Retinal pigment epithelial cell (primary cell): ENCODE measurements around the gene MYPN.

Experiments used
- DNase-seq: peaks from one replicate; pipeline ENCODE4 v3.0.0-alpha.2; 2010; ENCODE audit warnings: low read depth
- H3K4me3 ChIP-seq: 2 replicates; pipeline ENCODE4 v1.5.1; 2011; ENCODE audit warnings: mild to moderate bottlenecking, low read length, control low read depth, moderate library complexity
- CTCF ChIP-seq: conservative IDR thresholded peaks from 2 replicates; pipeline ENCODE4 v1.5.1; 2011; ENCODE audit warnings: low read depth, low read length, control low read depth, inconsistent platforms

MYPN gene

GRCh38 chr10:68178592-68178991 lies 69.3 kb downstream of the MYPN start:
- no peak overlapping the region for H3K4me3 ChIP-seq
- TF ChIP-seq CTCF, result no peak
- DNase-seq, result no peak

- H3K4me3 ChIP-seq, result no peak overlapping the region
- DNase-seq, result no peak
- no peak for TF ChIP-seq CTCF
Observed at GRCh38 chr10:68179016-68179415, 69.7 kb downstream of the MYPN start.

GRCh38 chr10:68180490-68180889 lies 71.2 kb downstream of the MYPN start:
- no peak for TF ChIP-seq CTCF
- no peak overlapping the region for H3K4me3 ChIP-seq
- no peak for DNase-seq

GRCh38 chr10:68184546-68184945 lies 75.3 kb downstream of the MYPN start:
- DNase-seq, result no peak
- H3K4me3 ChIP-seq, result no peak overlapping the region
- no peak for TF ChIP-seq CTCF

GRCh38 chr10:68185085-68185484 lies 75.8 kb downstream of the MYPN start:
- DNase-seq, result no peak
- no peak for TF ChIP-seq CTCF
- H3K4me3 ChIP-seq, result no peak overlapping the region

GRCh38 chr10:68188835-68189234 lies 79.5 kb downstream of the MYPN start:
- TF ChIP-seq CTCF, result no peak
- DNase-seq, result no peak

GRCh38 chr10:68192113-68192512 lies 82.8 kb downstream of the MYPN start:
- no peak for TF ChIP-seq CTCF
- H3K4me3 ChIP-seq, result no peak overlapping the region
- no peak for DNase-seq

More at GRCh38 chr10:68188835-68189234, 79.5 kb downstream of the MYPN start:
- no peak overlapping the region for H3K4me3 ChIP-seq
